Sigmoid colon (tissue), 7 donors: ENCODE results near the gene CD300LD. TPM values are rescaled to one million over a fixed set of nuclear protein-coding genes. Genes with fewer than 3 reads are reported as not detected.

Source experiments
- DNase-seq: peaks from one replicate; pipeline ENCODE4 v3.0.0-alpha.2; 2019
- H3K27ac ChIP-seq, 4 donors: fragments of 200-600 bp; sonication (generic); one replicate each; pipeline ENCODE4 v1.5.1; 2016 to 2019; ENCODE audit warnings: mild to moderate bottlenecking in 1 of 4
- H3K27me3 ChIP-seq, 3 donors: fragments of 200-600 bp; sonication (generic); one replicate each; pipeline ENCODE4 v1.5.1; 2019; ENCODE audit warnings: mild to moderate bottlenecking in 1 of 3
- H3K36me3 ChIP-seq, 4 donors: fragments of 200-600 bp; sonication (generic); one replicate each; pipeline ENCODE4 v1.5.1; 2016 to 2019
- H3K4me1 ChIP-seq, 4 donors: fragments of 200-600 bp; sonication (generic); one replicate each; pipeline ENCODE4 v1.5.1; 2017 to 2019
- H3K4me3 ChIP-seq, 4 donors: fragments of 200-600 bp; sonication (generic); one replicate each; pipeline ENCODE4 v1.5.1; 2017 to 2019; ENCODE audit warnings: mild to moderate bottlenecking in 2 of 4, moderate library complexity in 1 of 4
- H3K9me3 ChIP-seq, 4 donors: fragments of 200-600 bp in 3 of 4; sonication (generic) in 3 of 4; one replicate each; pipeline versions ENCODE4 v1.5.1 to v1.6.1; 2013 to 2019
- EP300 ChIP-seq, 4 donors: sonication (generic); formaldehyde crosslinking; IDR thresholded peaks; one replicate each; pipeline ENCODE4 v1.6.1; 2017; ENCODE audit warnings: antibody characterized with exemption in 4 of 4
- POLR2A ChIP-seq, 2 donors: fragments of 450-650 bp; IDR thresholded peaks; one replicate each; pipeline ENCODE4 v1.6.1; 2016; ENCODE audit warnings: antibody characterized with exemption in 2 of 2, mild to moderate bottlenecking in 2 of 2, moderate library complexity in 2 of 2
- POLR2AphosphoS5 ChIP-seq, 4 donors: sonication (generic); formaldehyde crosslinking; IDR thresholded peaks; one replicate each; pipeline ENCODE4 v1.6.1; 2017; ENCODE audit warnings: antibody characterized with exemption in 4 of 4
- WGBS, 2 donors: extraction: QIAGEN DNeasy Blood & Tissue Kit; methylation state at CpG; one replicate each; pipeline ENCODE4 v1.1.7; 2013; 5-methylcytosine and 5-hydroxymethylcytosine counted together
- intact Hi-C: fragments of 100-400 bp; cut with DNase I; formaldehyde crosslinking; loops from one replicate; pipeline ENCODE4 v1.15.1; 2023
- polyA plus RNA-seq, 3 donors: library from polyadenylated mRNA; stranded (reverse); fragments of 200-250 nt; gene quantifications; one replicate each; pipeline ENCODE4 v1.2.3, GENCODE V29; 2013
- total RNA-seq, 4 donors: library from RNA; depleted of rRNA; stranded (reverse); fragments of >200 nt; gene quantifications; one replicate each; pipeline ENCODE4 v1.1.0, GENCODE V29; 2016
- TF ChIP-seq, protein P1 (sequence below), 4 experiments: fragments of 450-650 bp in 3 of 4; fragments of 200-600 bp in 1 of 4; IDR thresholded peaks; one replicate each; pipeline ENCODE4 v1.5.1; 2016 to 2019; ENCODE audit warnings: antibody characterized with exemption in 4 of 4, mild to moderate bottlenecking in 3 of 4, moderate library complexity in 2 of 4
- donor health status: healthy with polysubstance abuse.
- donor health status: Bipolar disorder and iron deficiency.
- donor health status: healthy.

The CD300LD gene
- not detected for total RNA-seq
- polyA plus RNA-seq, result not detected

DNA sequence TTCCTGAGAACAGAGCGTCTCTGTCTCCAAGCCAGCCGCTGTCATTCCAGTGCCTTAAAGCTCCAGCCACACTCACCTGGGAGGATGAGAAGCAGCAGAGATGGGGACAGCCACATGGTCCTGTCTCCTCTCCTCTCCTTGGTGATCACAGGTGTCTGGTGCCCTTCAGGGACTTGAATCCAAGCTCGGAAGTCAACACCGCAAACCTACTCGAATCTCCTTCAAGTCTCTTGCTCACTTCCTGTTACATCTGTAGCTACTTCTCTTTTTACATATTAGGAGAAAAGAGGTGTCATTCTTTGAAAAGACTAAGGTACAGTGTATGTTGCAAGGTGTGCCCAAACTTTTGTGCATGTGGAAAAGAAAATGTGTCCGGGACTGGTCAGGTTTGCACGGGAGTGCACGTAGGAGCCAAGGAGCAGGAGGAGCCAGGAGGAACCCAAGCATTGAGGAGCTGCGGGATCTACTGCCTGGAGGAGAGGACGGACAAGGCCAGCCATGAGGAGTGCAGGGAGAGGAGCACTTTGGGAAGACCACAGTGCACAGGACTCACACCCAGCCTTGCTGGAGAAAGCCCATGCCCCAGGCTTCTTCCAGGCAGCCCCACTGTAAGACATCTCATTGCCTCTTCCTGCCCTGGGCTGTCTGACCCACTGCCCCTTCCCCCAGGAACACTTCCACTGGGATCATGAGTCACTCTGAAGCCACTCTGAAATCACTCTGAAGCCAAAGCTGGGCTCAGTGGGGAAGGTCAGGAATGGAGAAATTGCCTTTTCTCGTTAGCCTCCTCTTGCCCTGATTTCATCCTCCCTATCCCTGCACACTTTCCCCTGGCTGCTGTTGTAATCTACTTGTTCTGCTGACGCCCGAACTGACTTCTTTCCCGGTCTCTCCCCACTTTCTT is at the start of gene CD300LD:
Gene CD300LD, minus strand, starts transcription at position 197 of the 904 bp plus-strand sequence. Its CDS starts 81 bp downstream, at position 116.
- no peak for DNase-seq
- Histone ChIP-seq H3K27me3 (no peaks in the 10 kb centered on the region), H3K4me1 (no peaks in the 10 kb centered on the region), H3K4me3 (no peak within 1 kb of the TSS), H3K36me3 (no peaks in the 10 kb centered on the region), H3K9me3 (no peaks in the 10 kb centered on the region), H3K27ac (no peak within 1 kb of the TSS)
- 75 to 80% methylated on average over 14 of the region's 14 CpGs for WGBS, 2 donors
- TF ChIP-seq POLR2AphosphoS5 (IDR thresholded peaks at IDR 0.05) (no peak), EP300 (IDR thresholded peaks at IDR 0.05) (no peak), POLR2A (IDR thresholded peaks at IDR 0.05) (no peak)
- TF ChIP-seq, protein P1, sequence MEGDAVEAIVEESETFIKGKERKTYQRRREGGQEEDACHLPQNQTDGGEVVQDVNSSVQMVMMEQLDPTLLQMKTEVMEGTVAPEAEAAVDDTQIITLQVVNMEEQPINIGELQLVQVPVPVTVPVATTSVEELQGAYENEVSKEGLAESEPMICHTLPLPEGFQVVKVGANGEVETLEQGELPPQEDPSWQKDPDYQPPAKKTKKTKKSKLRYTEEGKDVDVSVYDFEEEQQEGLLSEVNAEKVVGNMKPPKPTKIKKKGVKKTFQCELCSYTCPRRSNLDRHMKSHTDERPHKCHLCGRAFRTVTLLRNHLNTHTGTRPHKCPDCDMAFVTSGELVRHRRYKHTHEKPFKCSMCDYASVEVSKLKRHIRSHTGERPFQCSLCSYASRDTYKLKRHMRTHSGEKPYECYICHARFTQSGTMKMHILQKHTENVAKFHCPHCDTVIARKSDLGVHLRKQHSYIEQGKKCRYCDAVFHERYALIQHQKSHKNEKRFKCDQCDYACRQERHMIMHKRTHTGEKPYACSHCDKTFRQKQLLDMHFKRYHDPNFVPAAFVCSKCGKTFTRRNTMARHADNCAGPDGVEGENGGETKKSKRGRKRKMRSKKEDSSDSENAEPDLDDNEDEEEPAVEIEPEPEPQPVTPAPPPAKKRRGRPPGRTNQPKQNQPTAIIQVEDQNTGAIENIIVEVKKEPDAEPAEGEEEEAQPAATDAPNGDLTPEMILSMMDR (IDR thresholded peaks at IDR 0.05), result no peak
- intact Hi-C loops, result no loop called here

DNA sequence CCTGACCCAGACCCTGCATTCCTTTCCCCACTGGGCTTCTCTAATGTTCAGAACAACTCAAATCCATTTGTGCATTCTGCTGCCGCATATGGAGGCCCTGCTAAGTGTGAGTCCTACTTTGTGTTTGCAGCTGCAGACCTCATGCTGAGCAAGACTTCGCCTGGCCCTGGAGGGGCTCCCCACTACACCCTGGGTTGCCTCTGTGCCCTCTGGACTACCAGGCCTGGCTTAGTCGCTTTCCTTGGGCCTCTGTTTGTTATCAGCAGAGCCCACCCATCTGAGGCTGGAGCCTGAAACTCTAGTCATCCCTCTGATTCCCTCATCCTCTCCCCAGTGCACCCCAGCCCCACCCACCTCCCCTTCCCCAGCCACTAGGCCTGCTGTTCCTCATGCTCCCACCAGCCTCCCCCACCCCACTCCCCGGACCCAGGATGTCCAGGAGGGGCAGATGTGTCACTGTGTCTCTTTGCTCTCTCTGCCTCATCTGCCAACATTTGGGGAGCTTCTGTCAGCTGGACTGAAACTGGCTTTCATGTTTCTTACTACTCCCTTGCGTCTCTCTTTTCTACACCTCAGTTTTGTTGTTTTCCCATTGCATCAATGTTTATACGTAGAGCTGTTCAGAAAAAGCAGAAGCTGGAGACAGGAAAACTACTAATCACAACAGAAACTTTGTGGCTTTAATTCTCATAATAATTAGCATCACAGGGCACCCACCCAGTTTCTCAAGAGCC is 49.3 kb upstream of the CD300LD start:
- TF ChIP-seq POLR2A (IDR thresholded peaks at IDR 0.05) (no peak), EP300 (IDR thresholded peaks at IDR 0.05) (no peak), POLR2AphosphoS5 (IDR thresholded peaks at IDR 0.05) (no peak)
- TF ChIP-seq, protein P1 (IDR thresholded peaks at IDR 0.05), result no peak
- no peaks in the 10 kb centered on the region for H3K9me3 ChIP-seq
- intact Hi-C loops, result no loop called here
- WGBS, 2 donors, result 64 to 70% methylated on average over 6 of the region's 6 CpGs
- DNase-seq, result no peak
- H3K4me1 ChIP-seq, result no peaks in the 10 kb centered on the region
- H3K27me3 ChIP-seq, result peaks cover 0 to 5% (median 0%) of the 10 kb centered on the region in 3 donors
- H3K36me3 ChIP-seq, result no peaks in the 10 kb centered on the region
- H3K4me3 ChIP-seq, result no peak overlapping the region
- no peak overlapping the region for H3K27ac ChIP-seq

DNA sequence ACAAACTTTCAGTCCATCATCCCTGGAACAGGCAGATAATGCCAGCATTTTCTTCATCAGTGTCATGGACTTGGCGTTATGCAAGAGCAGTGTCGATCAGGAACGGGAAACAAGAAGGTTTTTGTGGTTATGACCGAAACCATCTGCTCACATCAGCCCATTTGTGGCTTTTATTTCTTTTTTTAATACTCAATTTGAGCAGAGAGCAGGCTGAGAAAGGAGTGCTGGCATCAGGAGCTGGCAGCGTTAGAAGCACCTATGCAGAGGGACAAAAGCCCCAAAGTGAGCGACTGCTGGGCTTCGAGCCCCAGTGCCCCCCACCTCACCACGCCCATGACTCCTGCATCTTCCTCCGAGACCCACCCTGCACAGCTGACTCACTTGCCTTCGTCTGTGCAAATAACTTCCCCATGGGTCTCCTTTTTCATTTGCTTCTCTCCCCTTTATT is 47.6 kb upstream of the CD300LD start:
- no peaks in the 10 kb centered on the region for H3K4me1 ChIP-seq
- H3K9me3 ChIP-seq, result no peaks in the 10 kb centered on the region
- H3K36me3 ChIP-seq, result no peaks in the 10 kb centered on the region
- no peak overlapping the region for H3K27ac ChIP-seq
- peaks cover 0 to 16% (median 0%) of the 10 kb centered on the region in 3 donors for H3K27me3 ChIP-seq
- no peak for DNase-seq
- no peak overlapping the region for H3K4me3 ChIP-seq
- intact Hi-C loops, result no loop called here
- TF ChIP-seq POLR2AphosphoS5 (IDR thresholded peaks at IDR 0.05) (no peak), POLR2A (IDR thresholded peaks at IDR 0.05) (no peak), EP300 (IDR thresholded peaks at IDR 0.05) (no peak)
- TF ChIP-seq, protein P1 (IDR thresholded peaks at IDR 0.05), result no peak
- 41 to 70% methylated on average over 10 of the region's 10 CpGs for WGBS, 2 donors

DNA sequence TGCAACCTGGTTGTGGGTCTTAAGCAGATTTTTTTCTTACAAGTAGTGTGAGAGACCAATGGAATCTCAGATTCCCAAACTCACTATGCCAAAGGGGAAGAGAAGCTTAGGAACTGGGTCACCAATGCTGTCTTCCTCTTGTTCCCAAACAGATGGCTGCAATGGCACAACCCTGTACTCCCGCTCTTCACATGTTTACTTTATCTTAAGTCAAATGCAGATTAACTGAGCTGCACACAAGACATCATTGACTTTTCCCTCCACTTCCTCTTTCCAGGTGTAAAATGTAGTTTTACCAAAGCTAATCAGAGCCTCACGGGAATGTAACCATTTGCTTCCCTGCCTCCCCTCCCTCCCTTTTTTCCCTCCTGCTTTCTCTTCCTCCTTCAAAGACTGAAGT is 45.8 kb upstream of the CD300LD start:
- DNase-seq, result no peak
- intact Hi-C loops, result no loop called here
- Histone ChIP-seq H3K4me1 (no peaks in the 10 kb centered on the region), H3K9me3 (no peaks in the 10 kb centered on the region), H3K4me3 (no peak overlapping the region), H3K36me3 (no peaks in the 10 kb centered on the region), H3K27ac (no peak overlapping the region), H3K27me3 (peaks cover 0 to 16% (median 0%) of the 10 kb centered on the region in 3 donors)
- whole genome bisulfite sequencing, 2 donors, result 15 to 54% methylated on average over 2 of the region's 2 CpGs
- no peak for TF ChIP-seq POLR2AphosphoS5 (IDR thresholded peaks at IDR 0.05)
- TF ChIP-seq EP300 (IDR thresholded peaks at IDR 0.05), result no peak
- TF ChIP-seq, protein P1 (IDR thresholded peaks at IDR 0.05), result no peak
- TF ChIP-seq POLR2A (IDR thresholded peaks at IDR 0.05), result no peak
